IPS-15b (cell line): ENCODE measurements around the gene CTDSP2.

Experiments
- H3K27me3 ChIP-seq: one replicate; pipeline ENCODE4 v1.6.1; 2013; ENCODE audit warnings: low read length; ENCODE audit not compliant: control insufficient read depth, insufficient read depth
- H3K36me3 ChIP-seq: one replicate; pipeline ENCODE4 v1.6.1; 2013; ENCODE audit warnings: low read length; ENCODE audit not compliant: control insufficient read depth, insufficient read depth
- H3K4me1 ChIP-seq: one replicate; pipeline ENCODE4 v1.6.1; 2013; ENCODE audit warnings: mild to moderate bottlenecking, low read length; ENCODE audit not compliant: control insufficient read depth, insufficient read depth
- H3K4me3 ChIP-seq: one replicate; pipeline ENCODE4 v1.5.1; 2013; ENCODE audit warnings: low read depth, low read length
- H3K9ac ChIP-seq: one replicate; pipeline ENCODE4 v1.6.1; 2013; ENCODE audit warnings: low read depth, mild to moderate bottlenecking, low read length
- H3K9me3 ChIP-seq: one replicate; pipeline ENCODE4 v1.6.1; 2013; ENCODE audit warnings: mild to moderate bottlenecking, low read length; ENCODE audit not compliant: control insufficient read depth, insufficient read depth

The CTDSP2 gene

DNA sequence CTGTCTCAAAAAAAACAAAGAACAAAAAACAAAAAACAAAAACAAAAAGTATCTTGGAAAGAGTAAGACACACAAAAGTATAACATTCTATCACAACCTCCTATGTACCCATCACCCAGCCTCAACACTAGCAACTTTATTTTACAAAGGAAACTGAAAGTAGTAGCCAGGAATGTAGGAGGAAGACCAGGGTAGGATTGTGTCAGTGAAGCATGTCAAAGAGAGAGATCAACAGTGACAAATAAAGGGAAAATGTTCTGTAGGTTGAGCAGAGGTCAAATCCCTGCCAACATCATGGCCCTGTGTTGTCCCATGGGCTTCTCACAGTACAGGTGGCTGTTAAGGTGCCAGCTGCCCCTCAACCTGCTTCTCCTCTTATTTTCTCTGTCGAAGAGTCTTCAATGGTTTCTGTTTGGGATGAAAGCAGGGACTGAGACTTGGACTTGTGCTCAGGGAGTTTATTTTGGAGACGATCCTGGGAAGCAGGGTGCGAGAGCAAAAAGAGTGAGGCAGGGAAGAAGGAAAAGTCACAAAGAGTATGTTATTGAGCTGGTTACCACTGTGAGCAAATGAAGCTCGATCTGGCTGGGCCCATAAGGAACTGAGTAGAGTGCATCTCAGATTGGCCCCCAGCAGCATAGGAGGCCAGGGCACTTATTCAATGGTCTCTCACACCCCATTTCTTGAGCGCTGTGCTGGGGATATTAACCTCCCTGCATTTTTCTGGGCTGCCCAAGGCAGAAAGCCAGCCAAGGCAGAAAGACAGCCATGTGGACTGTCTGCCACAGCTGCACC is 29.4 kb upstream of the CTDSP2 start:
- Histone ChIP-seq H3K36me3 (no peaks in the 10 kb centered on the region), H3K4me3 (no peak overlapping the region), H3K27me3 (no peaks in the 10 kb centered on the region), H3K9ac (no peak overlapping the region), H3K4me1 (no peaks in the 10 kb centered on the region), H3K9me3 (no peaks in the 10 kb centered on the region)

DNA sequence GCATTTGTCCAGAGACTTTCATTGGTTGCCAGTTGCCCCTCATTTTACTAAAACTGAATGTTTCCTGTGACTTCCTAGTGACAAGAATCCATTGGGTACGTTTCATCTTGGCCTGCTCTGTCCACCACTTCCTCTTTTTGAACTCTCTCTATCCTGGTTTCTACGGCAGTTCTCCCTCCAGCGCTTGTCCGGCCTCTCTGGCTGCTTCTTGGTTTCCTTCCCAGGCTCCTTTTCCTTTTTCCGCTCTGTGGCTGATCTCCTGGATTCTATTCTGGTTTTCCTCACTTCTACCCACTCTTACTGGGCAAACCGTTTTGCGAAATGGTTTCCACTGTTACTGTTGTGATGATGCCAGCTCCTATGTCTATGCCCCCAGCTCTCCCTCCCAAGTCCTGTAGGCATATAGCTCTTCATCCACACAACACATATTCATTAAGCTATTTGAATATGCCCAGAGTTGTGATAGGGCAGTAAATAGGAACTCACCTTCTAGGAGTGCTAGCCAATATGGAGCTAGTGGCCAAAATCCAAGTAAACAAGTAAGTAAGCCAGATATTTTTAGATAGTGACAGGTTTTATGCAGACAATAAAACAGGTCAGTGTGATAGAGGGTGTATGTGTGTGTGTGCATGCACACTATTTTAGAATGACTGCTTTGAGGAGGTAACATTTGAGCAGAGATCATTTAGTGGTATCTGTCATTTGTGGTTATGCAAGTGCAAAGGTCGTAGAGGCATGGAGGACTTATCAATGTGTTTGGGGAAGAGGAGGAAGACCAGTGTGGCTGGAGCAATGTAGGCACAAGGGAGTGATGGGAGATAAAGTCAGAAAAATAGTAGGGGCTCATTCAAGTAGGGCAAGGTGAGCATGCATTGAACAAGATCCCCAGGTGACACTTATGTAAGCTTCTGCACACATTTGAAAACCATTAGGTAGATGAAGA is 27.9 kb upstream of the CTDSP2 start:
- no peaks in the 10 kb centered on the region for H3K36me3 ChIP-seq
- H3K9ac ChIP-seq: no peak overlapping the region
- no peaks in the 10 kb centered on the region for H3K27me3 ChIP-seq
- H3K4me1 ChIP-seq: no peaks in the 10 kb centered on the region
- H3K4me3 ChIP-seq: no peak overlapping the region
- H3K9me3 ChIP-seq: no peaks in the 10 kb centered on the region

DNA sequence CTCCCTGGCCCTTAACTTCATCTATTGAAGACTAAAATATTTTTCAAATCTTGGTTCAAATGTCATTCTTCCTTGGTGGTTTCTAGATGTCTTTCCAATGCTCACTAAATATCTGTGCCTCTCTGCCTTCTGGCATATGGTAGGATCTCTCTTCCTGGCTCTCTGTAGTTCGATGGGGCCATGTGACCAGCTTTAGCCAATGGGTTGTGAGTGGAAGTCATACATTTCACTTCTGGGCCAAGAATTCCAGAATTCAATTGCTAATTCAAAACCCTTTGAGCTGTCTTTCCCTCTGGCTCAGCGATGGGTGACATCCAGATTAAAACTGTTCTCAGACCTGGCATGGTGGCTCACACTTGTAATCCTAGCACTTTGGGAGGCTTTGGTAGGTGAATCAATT is 25.8 kb upstream of the CTDSP2 start:
- Histone ChIP-seq H3K36me3 (no peaks in the 10 kb centered on the region), H3K4me3 (no peak overlapping the region), H3K4me1 (peaks cover 4% of the 10 kb centered on the region), H3K9me3 (no peaks in the 10 kb centered on the region), H3K27me3 (no peaks in the 10 kb centered on the region), H3K9ac (no peak overlapping the region)

DNA sequence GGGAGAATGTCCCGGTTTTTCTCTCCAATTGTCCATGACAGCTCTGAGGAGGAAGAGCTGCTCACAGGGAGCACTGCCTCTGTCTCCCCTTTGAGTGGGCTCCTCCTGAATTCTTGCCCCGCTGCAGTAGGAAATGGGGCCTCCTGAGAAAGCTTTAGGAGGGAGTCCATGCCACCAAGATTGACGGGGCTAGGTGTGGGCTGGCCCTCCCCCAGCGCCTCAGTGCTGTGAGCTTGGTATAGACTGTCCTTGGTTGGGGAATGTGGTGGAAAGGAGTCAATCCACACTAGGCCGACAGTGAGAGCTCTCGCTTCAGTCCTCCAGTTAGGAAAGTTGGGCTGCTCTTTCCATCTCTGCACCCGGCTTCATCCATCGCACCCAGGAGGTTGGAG is 23.4 kb upstream of the CTDSP2 start:
- H3K27me3 ChIP-seq: peaks cover 12% of the 10 kb centered on the region
- H3K4me1 ChIP-seq: peaks cover 4% of the 10 kb centered on the region
- H3K36me3 ChIP-seq: no peaks in the 10 kb centered on the region
- H3K9me3 ChIP-seq: no peaks in the 10 kb centered on the region
- no peak overlapping the region for H3K4me3 ChIP-seq
- H3K9ac ChIP-seq: no peak overlapping the region

DNA sequence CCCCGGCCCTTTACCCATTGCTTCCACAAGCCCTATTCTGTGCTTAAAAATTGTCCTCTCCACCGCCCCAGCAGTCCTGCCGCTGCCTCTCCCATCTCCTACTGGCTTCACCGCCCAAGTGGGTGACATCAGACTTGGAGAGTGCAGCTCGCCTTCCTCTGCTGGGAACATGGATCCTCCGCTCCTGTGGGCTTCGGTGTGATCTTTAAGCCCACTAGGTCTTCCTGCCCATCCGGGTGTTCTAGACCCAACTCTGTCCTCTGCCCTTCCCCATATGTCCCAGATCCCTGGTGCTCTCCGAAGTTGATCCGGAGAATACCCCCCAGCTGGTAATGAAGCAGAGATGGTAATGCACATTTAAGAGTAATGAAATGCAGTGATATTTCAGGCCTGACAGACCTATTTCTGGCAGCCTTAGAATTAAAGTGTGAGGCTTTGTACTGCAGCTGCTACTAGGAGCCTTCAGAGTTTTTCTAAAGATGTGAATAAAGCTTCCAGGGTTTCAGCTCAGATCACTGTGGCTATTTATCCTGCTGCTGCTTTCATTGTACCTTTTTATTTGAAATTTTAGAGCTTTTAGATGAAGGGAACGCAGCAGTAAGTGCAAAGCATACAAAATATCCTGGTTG is 22.9 kb upstream of the CTDSP2 start:
- no peaks in the 10 kb centered on the region for H3K9me3 ChIP-seq
- H3K9ac ChIP-seq: no peak overlapping the region
- peaks cover 18% of the 10 kb centered on the region for H3K27me3 ChIP-seq
- H3K36me3 ChIP-seq: no peaks in the 10 kb centered on the region
- no peak overlapping the region for H3K4me3 ChIP-seq
- peaks cover 6% of the 10 kb centered on the region for H3K4me1 ChIP-seq

DNA sequence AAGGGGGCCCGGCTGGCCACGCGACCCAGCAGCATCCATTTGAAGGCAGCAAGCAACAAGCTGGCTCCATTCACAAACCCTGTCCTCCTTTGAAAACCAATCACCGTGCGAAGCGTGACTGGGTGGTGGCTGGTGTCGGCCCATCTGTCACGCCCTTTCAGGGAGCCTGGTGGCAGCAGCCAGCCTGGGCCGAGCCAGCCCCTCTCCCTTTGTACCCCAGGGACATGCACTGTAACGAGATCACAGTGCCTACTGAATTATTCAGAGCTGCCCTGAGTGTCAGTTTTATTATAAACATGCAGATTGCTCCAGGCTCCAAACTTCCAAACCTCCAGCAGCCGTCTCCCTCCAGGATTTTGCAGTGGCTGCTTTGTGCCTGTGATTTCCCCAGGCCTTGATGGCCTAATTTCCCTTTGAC is 22.3 kb upstream of the CTDSP2 start:
- Histone ChIP-seq H3K4me1 (peaks cover 6% of the 10 kb centered on the region), H3K27me3 (peaks cover 23% of the 10 kb centered on the region), H3K9me3 (no peaks in the 10 kb centered on the region), H3K36me3 (no peaks in the 10 kb centered on the region), H3K9ac (no peak overlapping the region), H3K4me3 (no peak overlapping the region)

DNA sequence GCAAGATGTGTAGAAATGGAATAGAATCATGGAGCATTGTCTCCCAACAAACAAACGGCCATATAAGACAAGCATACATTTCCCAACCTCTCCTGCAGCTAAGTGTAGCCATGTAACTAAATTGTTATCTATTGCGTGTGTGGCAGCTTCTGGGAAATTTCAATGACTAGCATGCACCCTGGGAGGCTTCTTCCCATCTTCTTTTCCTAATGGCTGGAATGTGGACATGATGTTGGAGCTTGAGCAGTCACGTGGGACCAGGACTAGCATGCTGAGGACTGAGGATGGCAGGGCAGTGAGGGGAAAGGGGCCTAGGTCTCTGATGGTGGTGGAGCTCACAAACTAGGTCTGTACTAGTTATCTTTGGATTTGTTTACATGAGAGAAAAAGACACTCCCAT is 21.7 kb upstream of the CTDSP2 start:
- no peak overlapping the region for H3K9ac ChIP-seq
- peaks cover 6% of the 10 kb centered on the region for H3K4me1 ChIP-seq
- H3K36me3 ChIP-seq: no peaks in the 10 kb centered on the region
- peaks cover 29% of the 10 kb centered on the region for H3K27me3 ChIP-seq
- H3K4me3 ChIP-seq: no peak overlapping the region
- H3K9me3 ChIP-seq: no peaks in the 10 kb centered on the region

DNA sequence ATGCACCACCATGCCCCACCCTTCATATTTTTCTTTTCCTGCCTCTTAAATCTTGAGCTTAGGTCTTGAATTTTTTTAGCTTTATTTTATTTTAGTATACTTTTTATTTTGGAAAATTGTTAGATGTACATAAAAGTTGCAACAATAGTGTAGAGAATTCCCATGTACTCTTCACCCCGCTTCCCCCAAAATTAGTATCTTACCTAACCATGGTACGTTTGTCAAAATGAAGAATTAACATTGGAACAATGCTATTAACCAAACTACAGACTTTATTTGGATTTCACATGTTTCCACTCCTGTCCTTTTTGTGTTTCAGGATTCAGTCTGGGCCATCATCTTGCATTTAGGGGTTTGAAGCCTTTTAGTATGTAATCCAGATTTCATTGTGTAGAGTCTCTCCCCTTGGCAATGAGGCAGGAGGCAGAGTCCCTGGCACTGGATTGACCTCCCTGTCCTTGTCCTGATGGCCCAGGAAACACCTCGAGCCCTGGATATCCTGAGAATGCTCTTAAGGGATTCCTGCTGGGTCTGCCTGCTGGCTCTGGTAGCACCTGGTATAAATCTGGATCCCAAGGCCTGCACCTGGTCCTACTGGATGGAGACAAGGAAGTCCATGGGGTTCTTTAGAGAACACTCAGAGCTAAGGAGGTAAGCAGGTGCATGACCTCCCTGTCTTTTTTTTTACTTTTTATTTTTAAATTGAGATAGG is 19.9 kb upstream of the CTDSP2 start:
- Histone ChIP-seq H3K9ac (no peak overlapping the region), H3K36me3 (no peaks in the 10 kb centered on the region), H3K27me3 (peaks cover 33% of the 10 kb centered on the region), H3K4me3 (no peak overlapping the region), H3K4me1 (peaks cover 6% of the 10 kb centered on the region), H3K9me3 (no peaks in the 10 kb centered on the region)

DNA sequence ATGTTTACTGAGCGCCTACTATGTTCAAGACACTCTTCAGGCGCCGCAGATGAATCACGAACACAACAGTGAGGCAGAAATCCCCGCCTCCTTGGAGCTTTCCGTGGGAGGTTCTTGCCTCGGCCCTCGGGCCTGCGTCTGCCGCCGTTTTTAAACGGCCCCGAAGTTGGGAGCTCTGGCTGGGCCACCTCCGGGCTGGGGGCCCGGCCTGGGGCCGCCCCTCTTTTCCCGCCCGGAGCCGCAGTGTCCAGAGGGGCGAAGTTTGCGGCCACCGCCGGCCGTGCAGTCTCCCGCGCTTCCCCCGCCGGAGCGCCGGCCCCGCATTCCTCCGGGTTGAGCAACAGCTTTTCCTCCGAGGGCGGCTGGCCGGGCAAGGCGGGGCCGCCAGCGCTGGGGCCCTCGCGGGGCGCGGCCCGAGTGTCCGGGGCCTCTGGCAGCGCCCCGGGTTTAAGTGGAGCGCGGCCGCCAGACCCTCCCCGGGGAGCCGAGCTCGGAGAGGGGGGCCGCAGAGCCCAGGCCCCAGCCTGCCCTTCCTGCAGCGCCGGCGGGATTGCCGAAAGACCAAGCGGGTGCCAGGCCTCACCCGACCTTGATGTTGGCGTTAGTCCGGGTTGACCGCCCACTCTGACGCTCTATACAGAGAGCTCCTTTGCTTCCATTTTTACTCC is 18.7 kb upstream of the CTDSP2 start:
- H3K9me3 ChIP-seq: no peaks in the 10 kb centered on the region
- no peaks in the 10 kb centered on the region for H3K36me3 ChIP-seq
- H3K9ac ChIP-seq: peak overlapping the region; percentile 37
- H3K27me3 ChIP-seq: peaks cover 33% of the 10 kb centered on the region
- H3K4me1 ChIP-seq: peaks cover 6% of the 10 kb centered on the region
- peak overlapping the region; percentile 45 for H3K4me3 ChIP-seq

DNA sequence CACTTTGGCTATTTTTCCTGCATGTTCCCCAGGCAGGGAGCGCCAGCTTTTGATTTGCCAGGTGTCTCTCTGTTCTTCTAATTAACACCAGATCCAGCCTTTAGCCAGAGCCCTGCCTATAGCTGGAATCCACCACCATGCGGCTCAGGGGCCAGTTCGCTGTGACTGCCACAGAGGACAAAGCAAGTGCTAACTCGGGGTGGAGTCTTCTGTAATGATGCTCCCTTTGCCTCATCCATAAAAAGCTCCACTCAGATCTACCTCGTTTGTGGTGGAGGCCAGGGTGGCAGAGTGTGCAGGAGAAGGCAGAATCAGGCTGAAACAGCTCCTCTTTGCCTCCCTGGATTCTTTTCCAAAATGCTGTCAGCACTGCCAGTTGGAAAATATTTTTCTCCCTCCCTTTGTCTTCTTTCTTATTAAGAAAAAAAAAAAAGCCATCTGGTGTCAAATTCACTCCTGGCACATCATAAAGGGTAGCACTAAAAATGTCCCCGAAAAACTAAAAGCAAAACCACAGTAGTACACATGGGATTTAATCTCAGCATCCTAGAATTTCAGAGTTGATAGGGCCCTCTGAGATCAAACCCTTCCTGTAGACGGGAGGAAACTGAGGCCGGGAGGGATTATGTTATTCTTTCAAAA is 18.0 kb upstream of the CTDSP2 start:
- H3K4me3 ChIP-seq: peak overlapping the region; percentile 45

More for the DNA sequence above, 18.0 kb upstream of the CTDSP2 start:
- peaks cover 37% of the 10 kb centered on the region for H3K27me3 ChIP-seq
- H3K9ac ChIP-seq: peak overlapping the region; percentile 37
- no peaks in the 10 kb centered on the region for H3K9me3 ChIP-seq
- no peaks in the 10 kb centered on the region for H3K36me3 ChIP-seq
- H3K4me1 ChIP-seq: peaks cover 6% of the 10 kb centered on the region
